AG10803 (cell line): ENCODE results near the gene HOXA7.
A peak's percentile ranks its signal among the peaks of the same experiment; 100 is the strongest.

Experiments
- DNase-seq: peaks from one replicate; pipeline ENCODE4 v3.0.0; 2010; ENCODE audit warnings: low read depth
- H3K4me3 ChIP-seq: 2 replicates; pipeline ENCODE4 v1.5.1; 2011; ENCODE audit warnings: mild to moderate bottlenecking, low read length, control low read depth
- TF ChIP-seq, protein P1 (sequence below): conservative IDR thresholded peaks from 2 replicates; pipeline ENCODE4 v1.5.1; 2011; ENCODE audit warnings: mild to moderate bottlenecking, low read length, control low read depth, inconsistent platforms

The HOXA7 gene

DNA sequence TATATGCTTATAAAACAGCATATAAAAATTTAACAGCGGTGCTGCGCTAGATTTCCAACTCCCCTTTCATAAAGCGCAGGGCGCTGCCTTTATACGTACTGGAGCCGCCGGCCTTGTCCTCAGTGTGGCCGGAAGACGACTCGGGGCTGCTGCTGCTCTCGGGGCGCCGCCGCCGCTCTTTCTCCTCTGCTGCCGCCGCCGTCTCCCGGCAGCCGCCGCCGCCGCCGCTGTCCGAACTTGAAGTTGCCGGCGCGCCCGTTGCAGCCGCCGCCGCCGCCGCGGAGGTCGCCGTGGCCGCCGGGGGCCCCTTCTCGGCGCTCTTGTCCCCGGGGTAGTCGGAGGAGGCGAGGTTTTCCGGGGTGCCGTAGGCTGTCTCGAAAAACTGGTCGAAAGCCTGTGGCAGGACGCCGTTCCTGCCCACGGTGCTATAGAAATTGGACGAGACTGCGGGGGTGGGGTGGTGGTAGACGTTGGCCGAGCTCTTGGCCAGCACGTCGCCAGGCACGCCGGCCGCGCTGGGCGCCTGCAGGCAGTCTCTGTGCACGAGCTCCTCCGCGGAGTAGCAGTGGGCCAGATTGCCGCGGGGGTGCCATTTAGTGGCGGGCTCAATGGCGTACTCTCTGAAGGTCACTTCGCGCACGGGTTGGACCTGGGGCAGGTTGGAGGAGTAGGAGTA is 28.0 kb upstream of the HOXA7 start:
- no peak for DNase-seq
- TF ChIP-seq, protein P1, sequence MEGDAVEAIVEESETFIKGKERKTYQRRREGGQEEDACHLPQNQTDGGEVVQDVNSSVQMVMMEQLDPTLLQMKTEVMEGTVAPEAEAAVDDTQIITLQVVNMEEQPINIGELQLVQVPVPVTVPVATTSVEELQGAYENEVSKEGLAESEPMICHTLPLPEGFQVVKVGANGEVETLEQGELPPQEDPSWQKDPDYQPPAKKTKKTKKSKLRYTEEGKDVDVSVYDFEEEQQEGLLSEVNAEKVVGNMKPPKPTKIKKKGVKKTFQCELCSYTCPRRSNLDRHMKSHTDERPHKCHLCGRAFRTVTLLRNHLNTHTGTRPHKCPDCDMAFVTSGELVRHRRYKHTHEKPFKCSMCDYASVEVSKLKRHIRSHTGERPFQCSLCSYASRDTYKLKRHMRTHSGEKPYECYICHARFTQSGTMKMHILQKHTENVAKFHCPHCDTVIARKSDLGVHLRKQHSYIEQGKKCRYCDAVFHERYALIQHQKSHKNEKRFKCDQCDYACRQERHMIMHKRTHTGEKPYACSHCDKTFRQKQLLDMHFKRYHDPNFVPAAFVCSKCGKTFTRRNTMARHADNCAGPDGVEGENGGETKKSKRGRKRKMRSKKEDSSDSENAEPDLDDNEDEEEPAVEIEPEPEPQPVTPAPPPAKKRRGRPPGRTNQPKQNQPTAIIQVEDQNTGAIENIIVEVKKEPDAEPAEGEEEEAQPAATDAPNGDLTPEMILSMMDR, result no peak
- peak overlapping the region; percentile 79 for H3K4me3 ChIP-seq

DNA sequence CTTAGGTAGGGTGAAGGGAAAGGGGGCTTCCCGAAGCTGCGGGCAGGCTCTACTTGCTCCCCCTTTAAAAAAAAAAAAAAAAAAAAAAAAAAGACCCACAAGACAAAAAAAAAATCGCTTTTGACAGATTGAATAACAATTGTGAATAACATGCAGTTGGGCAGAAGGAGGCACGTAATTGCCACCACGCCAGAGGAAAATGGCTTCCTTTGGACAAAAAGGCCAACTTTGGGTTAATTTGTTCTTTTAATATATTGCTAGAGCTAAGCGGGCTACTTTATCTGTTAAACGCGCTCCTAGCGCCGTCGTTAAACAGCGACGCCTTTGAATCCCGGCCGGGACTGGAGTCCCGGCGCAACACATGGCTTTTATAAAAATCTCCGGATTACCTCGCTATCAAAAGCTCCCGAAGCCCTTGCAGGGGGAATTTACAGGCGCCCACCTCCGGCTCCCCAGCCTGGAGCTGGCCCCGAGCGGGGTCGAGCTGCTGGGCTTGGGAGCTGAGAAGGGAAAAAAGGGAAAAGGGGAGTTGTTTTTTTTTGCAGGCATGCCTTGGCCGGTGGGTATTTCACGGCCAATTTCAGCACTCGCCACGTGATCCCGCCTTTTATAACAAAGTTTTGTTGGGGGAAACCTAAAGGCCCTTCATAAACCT is 27.3 kb upstream of the HOXA7 start:
- TF ChIP-seq, protein P1, result no peak
- H3K4me3 ChIP-seq, result peak overlapping the region; percentile 79
- DNase-seq, result no peak

DNA sequence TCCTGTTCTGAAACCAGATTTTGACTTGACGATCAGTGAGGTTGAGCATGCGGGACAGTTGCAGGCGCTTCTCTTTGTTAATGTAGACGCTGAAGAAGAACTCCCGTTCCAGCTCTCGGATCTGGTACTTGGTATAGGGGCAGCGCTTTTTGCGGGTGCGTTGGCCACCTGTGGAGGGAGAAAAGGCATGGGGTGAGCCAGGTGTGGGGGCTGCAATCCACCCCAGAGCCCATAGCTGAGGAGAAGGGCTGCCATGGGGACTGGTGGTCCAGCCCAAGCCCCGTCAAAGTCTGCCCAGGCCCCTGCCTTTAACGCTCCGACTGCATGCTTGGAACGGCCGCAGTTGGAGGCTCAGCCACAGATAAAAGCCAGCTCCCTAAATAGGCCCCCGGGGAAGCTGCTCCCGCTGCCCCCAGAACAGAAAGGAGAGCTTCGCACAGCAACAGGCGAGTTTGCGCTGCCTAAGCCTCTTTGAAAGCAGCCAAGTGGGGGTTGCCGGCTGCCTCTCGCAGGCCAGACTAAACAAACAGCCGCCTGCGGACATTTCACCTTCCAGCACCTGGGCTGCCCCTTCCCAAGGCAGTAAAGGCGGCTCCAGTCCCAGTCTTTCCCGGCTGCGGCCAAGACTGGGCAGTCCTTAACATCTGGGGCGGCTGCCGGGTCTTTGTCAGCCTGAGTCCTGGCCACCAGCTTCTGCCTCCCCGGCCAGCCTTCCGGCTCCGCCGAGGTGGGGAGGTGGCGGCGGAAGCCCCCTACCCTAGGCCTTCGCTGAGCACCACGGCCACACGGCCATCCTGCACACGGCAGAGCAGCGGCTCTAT is 26.6 kb upstream of the HOXA7 start:
- TF ChIP-seq, protein P1, result no peak
- DNase-seq, result no peak
- H3K4me3 ChIP-seq, result peak overlapping the region; percentile 79

DNA sequence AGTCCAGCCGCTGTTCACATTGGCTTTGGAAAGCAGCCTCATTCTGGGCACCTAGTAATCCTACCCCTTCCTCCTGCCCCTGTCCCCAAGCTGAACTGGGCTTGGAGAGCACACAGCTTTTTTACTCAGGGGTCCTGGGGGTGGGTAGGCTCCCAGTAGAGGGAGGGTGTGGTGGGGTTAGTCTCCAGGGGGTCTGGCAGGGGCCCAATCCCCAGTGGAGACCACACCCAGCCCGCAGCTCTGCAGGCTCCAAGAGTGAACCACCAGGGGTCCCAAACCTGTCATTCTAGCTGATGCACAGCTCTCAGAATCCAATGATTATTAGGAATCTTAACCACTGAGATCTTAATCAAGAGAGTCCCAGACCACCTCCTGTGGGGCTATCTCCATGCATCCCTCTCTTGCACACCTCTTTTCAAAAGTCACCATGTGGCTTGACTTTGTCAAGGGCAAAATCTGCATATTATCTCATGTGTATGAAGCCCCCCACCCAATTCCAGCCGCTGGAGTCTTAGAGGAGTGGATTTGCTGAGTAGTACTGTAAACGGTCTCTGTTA is 25.9 kb upstream of the HOXA7 start:
- peak overlapping the region; percentile 79 for H3K4me3 ChIP-seq
- TF ChIP-seq, protein P1, result no peak

DNA sequence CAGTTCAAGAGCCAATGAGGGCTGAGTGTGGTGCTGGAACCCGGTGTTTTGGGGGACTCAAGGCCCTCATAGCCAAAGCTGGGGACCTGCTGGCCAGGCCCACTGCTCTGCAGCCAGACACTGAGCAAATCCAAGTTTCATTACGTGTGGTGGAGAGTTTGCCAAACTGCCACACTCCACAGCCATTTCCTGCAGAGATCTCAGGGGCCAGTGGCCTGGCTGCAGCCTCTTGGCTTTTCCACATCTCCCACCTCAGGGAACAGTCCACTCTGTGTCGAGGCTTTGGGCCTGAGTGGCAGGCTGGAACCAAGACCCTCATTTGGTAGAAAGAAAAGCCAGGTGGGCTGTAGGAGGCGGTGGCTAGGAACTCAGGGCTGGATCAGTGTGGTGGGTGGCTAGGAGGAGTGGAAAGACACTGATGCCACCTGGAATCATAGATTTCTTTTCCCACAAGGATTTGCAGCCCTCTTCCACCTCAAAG is 25.4 kb upstream of the HOXA7 start:
- DNase-seq, result no peak
- TF ChIP-seq, protein P1, result no peak
- peak overlapping the region; percentile 79 for H3K4me3 ChIP-seq

More for the DNA sequence above, 25.9 kb upstream of the HOXA7 start:
- DNase-seq, result no peak

DNA sequence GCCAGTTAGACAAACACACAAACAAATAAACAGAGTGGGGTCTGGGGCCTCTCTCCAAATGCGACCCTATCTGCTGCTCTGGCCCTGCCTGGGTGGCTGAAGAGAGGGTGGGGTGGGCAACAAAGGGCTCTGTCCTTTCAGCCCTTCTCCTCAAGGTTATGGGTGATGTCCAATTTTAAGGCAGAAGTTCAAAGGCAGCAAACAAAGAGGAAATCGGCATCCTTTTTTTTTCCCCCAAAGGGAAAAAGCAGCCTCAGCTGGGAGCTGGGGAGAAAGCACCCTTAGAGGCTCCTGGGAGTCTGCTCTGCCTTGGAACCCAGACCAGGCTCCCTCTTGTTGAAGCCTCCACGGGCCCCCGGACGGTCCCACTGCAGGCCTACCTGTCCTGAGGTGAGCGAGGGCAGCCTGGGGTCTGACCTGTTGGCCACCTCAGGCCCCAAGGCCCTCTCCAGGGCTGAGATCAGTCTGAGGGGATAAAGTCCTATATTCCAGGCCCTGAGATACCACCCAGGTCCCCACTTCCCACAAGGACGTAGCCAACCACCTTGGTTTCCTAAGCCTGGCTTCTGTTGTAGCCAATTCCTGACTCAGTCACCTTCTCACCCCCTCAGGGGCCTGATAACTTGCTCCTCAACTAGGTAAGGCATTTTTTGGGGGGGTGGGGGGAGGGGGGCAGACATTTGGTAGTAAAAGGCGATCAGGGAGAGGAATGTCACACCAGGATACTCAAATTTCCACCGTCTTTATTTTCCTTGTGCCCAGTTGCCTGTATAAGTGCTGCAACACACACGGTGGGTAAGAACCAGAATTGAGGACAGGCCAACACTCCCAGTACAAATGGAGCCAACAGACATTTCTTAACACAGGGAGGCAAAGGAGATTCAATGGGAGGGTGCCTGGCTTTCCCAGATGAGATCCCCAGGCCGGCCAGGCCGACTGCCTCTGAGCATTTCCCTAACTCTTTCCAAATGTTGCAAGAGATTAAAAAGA is 24.3 kb upstream of the HOXA7 start:
- peak overlapping the region; percentile 87 for H3K4me3 ChIP-seq
- no peak for DNase-seq
- TF ChIP-seq, protein P1, result no peak
